H1 (cell line): ENCODE results near the gene PSMC1. TPM values are rescaled to one million over a fixed set of nuclear protein-coding genes. Genes with fewer than 3 reads are reported as not detected.

Experiments used
- TAF1 ChIP-seq: IDR thresholded peaks from 2 replicates; pipeline ENCODE4 v1.6.1; 2011; ENCODE audit warnings: mild to moderate bottlenecking, low read depth, low read length
- polyA plus RNA-seq, 7 experiments: library from polyadenylated mRNA; depleted of rRNA in 3 of 7; stranded (reverse) in 5 of 7; unstranded in 2 of 7; fragments of >200 nt in 5 of 7; fragments of 200-250 nt in 2 of 7; gene quantifications; 1 replicate in 5 of 7; 2 replicates in 1 of 7; 4 replicates in 1 of 7; pipeline versions ENCODE4 v1.2.1 to v1.2.3, GENCODE V29; 2011 to 2013; ENCODE audit warnings: missing spikeins in 2 of 7, mixed read lengths in 2 of 7
- total RNA-seq: library from RNA; stranded (reverse); fragmentation: NEBNext Ultra II Directional; extraction: Animal tissue kit (Norgen Biotek cat#: 25700); gene quantifications from 2 replicates; pipeline ENCODE4 v1.2.1, GENCODE V29; 2021

PSMC1 gene
- total and polyA plus RNA-seq, 2 of the 8 experiments (the other 6 are each of a cell fraction or from before 2014, with no cell fraction given): 46.2 to 99.6 TPM

GRCh38 chr14:90255871-90256270, 482 bp upstream of the PSMC1 start (continued):
- TF ChIP-seq TAF1: no peak
- TF ChIP-seq, all 59 proteins: peak for 0
